Fibroblast of upper back skin (primary cell): ENCODE data around the gene DEPDC4.

ENCODE experiments used
- DNase-seq: peaks from one replicate; pipeline ENCODE4 v3.0.0-alpha.2; 2013

Gene DEPDC4

DNA sequence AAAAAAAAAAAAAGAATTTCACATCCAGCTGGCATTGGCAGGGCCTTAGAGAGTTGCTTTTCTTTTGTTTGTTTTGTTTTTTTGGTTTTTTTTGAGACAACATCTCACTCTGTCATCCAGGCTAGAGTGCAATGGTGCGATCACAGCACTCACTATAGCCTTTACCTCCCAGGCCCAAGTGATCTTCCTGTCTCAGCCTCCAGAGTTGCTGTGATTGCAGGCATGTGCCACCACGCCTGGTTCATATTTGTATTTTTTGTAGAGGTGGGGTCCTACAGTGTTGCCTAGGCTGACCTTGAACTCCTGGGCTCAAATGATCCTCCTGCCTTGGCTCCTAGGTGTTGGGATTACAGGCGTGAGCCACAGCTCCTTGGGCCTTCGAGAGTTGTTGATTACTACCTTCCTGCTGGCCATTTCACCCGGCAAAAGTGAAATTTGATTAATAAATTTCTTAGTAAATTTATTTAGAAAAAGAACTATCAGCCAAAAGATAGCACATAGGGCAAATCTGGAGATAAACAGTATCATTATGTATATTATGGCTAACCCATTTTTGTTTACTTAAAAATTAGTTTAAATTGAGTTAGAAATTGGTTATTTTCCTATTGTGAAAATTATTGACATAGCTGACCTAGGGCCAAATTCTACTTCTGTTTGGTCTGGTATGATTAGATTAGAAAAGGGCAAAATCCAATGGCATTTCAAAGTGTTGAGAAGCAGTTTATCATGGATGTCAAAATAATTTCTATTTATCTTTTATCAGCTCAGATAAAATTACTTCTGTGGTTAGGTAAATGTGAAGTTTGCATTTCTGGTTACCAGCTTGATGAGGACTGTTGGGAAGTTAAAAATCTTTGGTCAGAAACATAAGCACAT is 53.6 kb downstream of the DEPDC4 start:
- DNase-seq, result no peak

DNA sequence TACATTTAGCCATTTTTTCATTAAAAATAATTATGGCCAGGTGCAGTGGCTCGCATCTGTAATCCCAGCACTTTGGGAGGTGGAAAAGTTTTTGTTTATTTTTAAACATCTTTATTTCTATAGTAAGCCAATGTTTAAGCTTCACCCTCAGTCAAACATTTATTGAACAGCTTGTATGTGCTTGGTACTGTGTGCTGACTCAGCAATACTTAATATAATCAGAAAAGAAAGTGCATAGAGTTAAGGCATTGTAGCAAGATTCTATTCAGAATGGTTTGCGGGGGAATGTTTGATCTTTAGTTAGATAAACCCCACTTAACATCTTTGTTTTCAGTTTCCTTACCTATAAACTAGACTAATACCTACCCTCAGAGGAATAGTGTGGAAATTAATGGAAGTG is 55.2 kb downstream of the DEPDC4 start:
- no peak for DNase-seq

DNA sequence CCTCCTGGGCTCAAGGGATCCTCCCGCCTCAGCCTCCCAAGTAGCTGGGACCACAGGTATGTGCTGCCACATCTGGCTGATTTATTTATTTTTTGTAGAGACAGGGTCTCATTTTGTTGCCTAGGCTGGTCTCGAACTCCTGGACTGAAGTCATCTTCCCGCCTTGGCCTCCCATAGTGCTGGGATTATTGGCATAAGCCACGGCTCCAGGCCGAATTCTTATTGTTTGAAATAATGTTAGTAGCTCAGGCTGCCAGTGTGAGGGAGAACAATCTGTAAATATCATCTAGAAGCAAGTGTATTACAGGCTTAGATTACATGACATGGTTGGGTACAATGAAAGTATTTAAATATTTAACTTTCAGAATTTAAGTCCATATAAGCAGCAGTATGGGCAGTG is 58.0 kb downstream of the DEPDC4 start:
- DNase-seq, result no peak

DNA sequence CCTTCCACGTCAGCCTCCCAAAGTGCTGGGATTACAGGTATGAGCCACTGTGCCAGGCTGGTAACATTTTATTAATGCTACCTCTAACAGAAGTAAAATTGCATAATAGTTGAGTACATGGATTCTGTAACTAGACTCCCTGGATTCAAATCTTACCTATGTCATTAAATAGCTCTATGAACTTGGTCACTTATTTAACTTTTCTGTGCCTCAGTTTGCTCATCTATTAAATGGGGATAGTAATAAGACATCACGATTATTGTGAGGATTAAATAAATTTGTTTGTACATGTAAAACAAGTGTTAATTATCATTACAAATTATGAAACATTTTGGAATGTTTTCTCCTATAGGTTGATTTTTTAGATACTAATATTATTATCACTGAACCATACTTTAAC is 59.6 kb downstream of the DEPDC4 start:
- no peak for DNase-seq

DNA sequence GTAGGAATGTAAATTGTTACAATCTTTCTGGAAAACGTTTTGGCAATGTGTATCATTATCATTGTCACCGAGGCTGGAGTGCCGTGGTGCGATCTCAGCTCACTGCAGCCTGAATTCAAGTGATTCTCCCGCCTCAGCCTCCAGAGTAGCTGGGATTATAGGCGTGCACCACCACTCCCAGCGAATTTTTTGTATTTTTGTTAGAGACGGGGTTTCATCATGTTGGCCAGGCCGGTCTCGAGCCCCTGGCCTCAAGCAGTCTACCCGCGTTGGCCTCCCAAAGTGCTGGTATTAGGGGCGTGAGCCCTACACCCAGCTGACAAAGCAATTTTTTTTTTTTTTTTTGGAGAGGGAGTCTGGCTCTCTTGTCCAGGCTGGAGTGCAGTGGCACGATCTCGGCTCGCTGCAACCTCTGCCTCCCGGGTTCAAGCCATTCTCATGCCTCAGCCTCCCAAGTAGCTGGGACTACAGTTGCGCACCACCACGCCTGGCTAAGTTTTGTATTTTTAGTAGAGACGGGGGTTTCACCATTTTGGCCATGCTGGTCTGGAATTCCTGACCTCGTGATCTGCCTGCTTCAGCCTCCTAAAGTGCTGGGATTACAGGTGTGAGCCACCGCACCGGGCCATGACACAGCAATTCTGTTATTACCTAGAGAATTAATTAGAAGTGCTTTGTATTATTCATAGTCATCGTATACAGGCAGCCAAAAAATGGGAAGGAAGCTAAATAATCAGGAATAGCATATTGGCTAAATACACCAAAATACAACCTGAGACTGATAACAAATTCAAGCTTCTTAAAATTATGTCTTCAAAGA is 65.1 kb downstream of the DEPDC4 start:
- DNase-seq, result no peak

DNA sequence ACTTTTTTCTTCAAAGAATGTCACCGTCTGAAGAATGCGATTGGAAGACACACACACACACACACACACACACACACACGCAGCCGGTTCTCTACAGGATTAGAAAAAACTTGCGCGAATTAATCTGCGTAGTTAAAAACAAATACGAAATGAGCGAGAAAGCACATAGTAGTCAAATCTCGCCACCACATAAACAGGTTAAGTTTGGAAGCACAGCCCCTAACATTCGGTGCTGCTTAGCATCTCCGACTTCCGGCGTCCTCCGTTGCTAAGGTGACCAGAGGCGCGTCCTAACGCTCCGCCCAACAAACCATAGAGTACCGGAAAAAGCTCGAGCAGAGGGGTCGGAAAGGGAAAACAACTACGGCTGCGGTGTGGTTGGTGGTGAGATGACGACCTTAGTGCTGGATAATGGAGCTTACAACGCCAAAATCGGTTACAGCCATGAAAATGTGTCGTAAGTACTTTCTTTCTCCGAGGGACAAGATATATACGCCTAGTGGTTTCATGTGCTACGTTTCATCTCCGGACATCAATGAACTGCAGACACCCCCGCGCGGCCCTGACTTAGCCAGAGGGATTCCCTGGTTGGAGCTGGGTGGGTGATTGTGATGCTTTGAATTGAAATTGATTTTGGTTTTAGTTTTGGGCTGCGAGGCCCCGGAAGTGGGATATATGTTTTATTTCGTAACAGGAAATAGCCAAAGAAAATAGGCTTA is 66.3 kb downstream of the DEPDC4 start, which contains the start of gene ACTR6:
Gene ACTR6 (plus strand): TSS at position 353 of the 719 bp plus-strand sequence. CDS start 37 bp downstream, at position 390.
- DNase-seq, result peak; percentile 96

DNA sequence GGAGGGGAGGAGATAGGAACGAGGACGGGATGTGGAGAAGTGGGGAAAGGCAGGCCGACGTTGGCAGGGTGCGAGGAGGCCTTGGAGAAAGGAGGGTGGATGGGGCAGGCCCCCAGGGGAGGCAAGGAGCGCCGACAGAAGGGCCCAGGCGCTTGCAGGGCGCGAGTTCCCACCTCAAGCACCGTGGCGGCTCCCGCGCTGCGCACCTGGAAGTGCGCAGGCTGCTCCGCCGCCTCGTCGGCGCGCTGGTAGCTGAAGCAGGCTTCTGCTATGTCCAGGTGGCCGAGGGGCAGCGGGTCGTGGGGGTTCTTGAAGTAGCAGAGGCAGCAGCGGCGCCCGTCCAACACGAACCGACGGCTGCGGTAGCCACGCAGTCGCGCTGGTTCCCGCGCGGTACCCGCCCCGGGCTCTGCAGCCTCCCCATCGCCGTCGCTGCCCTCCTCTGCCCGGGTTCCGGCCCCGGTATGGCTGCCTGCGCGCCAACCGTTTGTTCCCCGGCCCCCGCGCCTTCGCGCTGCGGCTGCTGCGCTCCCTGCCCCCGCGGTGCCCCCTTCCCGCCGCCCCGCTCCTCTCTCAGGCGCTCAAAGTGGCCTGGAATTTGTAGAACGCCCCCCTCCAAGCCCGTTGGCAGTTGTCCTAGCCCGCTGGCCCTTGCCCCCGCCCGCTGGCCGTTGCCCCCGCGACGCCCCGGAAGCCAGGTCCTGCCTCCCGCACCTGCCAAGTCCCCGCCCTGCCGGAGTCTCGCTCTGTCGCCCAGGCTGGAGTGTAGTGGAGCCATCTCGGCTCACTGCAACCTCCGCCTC is 67.3 kb downstream of the DEPDC4 start:
- DNase-seq, result peak; percentile 3

DNA sequence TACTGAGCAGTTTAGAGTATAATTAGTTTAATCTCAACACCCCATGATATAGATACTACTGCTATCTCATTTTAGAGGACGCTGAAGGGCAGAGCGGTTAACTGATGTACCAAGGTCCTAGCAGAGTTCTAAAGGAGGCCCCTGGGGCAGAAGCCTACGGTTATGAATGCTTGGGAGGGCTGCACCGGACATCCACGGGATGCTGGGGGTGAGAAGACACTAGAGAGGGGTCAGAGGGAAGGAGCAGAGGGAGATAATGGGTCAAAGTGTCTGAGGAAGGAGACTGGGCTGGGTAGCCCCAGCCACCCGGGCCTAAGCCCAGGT is 67.9 kb downstream of the DEPDC4 start:
- no peak for DNase-seq

DNA sequence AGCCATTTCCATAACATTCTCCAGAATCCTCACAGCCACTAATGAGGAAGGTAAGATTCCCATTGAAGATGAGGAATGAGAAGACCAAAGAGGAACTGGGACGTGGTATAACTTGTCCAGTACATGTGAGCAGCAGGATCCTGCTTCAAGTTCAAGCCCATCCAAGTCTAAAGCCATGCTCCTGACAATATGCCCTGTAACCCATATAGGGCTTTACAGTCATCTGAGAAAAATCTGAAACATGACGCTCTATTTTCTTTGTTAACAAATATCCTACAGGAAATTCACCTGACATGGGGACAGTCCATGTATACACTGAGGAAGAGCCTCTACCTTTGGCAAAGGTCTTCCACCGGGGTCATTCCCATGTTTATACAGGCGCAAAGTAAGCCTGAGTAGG is 69.4 kb downstream of the DEPDC4 start:
- no peak for DNase-seq

DNA sequence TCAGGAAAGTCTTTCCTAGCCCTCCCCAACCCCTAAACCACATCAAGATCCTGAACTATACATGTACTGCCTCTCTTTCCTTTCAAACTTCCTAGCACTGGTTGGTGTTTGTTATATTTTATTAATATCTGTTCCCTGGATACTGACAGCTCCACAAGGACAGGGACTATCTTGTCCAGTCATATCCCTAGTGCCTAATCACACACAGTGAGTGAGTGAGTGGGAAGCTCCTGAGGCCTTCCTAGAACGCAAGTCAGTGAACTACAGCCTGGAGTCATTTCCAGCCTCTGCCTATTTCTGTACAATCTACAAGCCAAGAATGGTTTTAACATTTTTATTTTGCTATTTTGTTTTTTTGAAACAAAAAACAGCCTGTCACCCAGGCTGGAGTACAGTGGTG is 73.8 kb downstream of the DEPDC4 start:
- DNase-seq, result no peak
